ENCODE results near the gene FKBP6. TPM values are rescaled to one million over a fixed set of nuclear protein-coding genes. Genes with fewer than 3 reads are reported as not detected.

The FKBP6 gene
- total and polyA plus RNA-seq, 9 of the 15 experiments (the other 6 are each of a cell fraction or from before 2014, with no cell fraction given): not detected

DNA sequence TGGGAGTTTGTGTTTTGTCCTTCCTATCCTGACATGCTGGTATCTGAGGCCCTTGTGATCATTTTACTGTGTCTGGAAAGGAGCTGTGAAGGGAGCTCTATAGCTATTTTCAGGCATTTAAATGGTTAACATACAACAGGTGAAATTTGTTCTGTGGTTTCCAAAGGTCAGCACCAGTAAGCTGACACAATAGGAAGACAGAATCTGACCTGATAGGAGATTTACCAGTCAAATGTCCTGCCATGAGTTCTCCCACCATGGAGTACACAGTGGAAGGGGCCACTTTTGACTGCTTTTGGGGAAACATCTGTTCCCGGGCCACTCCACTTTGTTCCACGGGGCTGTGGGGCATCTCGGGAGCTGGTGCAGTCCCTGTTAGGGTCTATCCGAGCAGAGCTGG lies 17.6 kb downstream of the FKBP6 start:
- POLR2A ChIA-PET: no interaction called here
- in situ Hi-C loops (cut with MboI): no loop called here

More for the DNA sequence above, 17.6 kb downstream of the FKBP6 start:
- Histone ChIP-seq H3K36me3 (ENCODE audit: control insufficient read depth, insufficient read depth, low read length) (no peaks in the 10 kb centered on the region), H4K20me1 (replicated peaks; ENCODE audit: control insufficient read depth, insufficient read depth, low read length) (no peaks in the 10 kb centered on the region), H2AFZ (ENCODE audit: low read depth, low read length) (no peak overlapping the region), H3K9ac (ENCODE audit: insufficient read depth in 1 of 2, low read depth in 2 of 2, low read length in 2 of 2) (no peak overlapping the region), H3K4me2 (ENCODE audit: insufficient read depth, low read length) (no peak overlapping the region), H3K4me1 (replicated peaks in 1 of 2; ENCODE audit: control insufficient read depth in 2 of 2, insufficient read depth in 2 of 2, low read length in 2 of 2) (peaks cover 4 to 6% of the 10 kb centered on the region in 2 experiments; a peak in 1 of 5 replicates), H3K79me2 (ENCODE audit: control insufficient read depth, insufficient read depth, low read length) (no peaks in the 10 kb centered on the region), H3K9me1 (ENCODE audit: control insufficient read depth, insufficient read depth, low read length) (no peaks in the 10 kb centered on the region), H3K4me3 (no peak overlapping the region), H3K27ac (ENCODE audit: extremely low read depth, low read depth, low read length) (no peak overlapping the region), H3K9me3 (replicated peaks; ENCODE audit: control insufficient read depth, insufficient read depth, low read depth, low read length) (no peaks in the 10 kb centered on the region), H3K27me3 (ENCODE audit: control insufficient read depth in 2 of 2, insufficient read depth in 2 of 2, low read length in 2 of 2) (peaks cover 46 to 77% of the 10 kb centered on the region in 2 experiments)
- 1% methylated on average over 4 of the region's 4 CpGs for WGBS (ENCODE audit: insufficient coverage, low coverage, missing lambda C conversion rate)
- DNase-seq (ENCODE audit: extremely low read depth in 1 of 4, low spot score in 3 of 4) (no peak), ATAC-seq (no peak), FAIRE-seq (no peak)
- CTCF ChIA-PET (ENCODE audit: low intra/inter-chr PET ratio): no interaction called here
- TF ChIP-seq, protein P1, sequence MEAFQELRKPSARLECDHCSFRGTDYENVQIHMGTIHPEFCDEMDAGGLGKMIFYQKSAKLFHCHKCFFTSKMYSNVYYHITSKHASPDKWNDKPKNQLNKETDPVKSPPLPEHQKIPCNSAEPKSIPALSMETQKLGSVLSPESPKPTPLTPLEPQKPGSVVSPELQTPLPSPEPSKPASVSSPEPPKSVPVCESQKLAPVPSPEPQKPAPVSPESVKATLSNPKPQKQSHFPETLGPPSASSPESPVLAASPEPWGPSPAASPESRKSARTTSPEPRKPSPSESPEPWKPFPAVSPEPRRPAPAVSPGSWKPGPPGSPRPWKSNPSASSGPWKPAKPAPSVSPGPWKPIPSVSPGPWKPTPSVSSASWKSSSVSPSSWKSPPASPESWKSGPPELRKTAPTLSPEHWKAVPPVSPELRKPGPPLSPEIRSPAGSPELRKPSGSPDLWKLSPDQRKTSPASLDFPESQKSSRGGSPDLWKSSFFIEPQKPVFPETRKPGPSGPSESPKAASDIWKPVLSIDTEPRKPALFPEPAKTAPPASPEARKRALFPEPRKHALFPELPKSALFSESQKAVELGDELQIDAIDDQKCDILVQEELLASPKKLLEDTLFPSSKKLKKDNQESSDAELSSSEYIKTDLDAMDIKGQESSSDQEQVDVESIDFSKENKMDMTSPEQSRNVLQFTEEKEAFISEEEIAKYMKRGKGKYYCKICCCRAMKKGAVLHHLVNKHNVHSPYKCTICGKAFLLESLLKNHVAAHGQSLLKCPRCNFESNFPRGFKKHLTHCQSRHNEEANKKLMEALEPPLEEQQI (IDR thresholded peaks at IDR 0.05): no peak
- TF ChIP-seq RFX5 (IDR thresholded peaks at IDR 0.05; ENCODE audit: low read depth, low read length): no peak
- intact Hi-C loops (cut with micrococcal nuclease): no loop called here
- BruUV-seq (replicated peaks): no TSS peak
